Loucy (cell line): Measurements from ENCODE around the gene PPP1R16B.

Experiments used
- CTCF ChIP-seq: fragments of 200-600 bp; sonication (generic); conservative IDR thresholded peaks from 2 replicates; pipeline ENCODE4 v1.5.1; 2014; ENCODE audit warnings: mild to moderate bottlenecking, antibody characterized with exemption, low read length
- EZH2phosphoT487 ChIP-seq: fragments of 200-600 bp; IDR thresholded peaks from 2 replicates; pipeline ENCODE4 v1.6.1; 2018; ENCODE audit warnings: antibody characterized with exemption, mild to moderate bottlenecking, moderate library complexity, borderline replicate concordance

- TF ChIP-seq CTCF (no peak), EZH2phosphoT487 (no peak)
Observed at GRCh38 chr20:38873050-38873581, 67.6 kb downstream of the PPP1R16B start.
